Measurements from ENCODE around the gene KIFC1. TPM values are rescaled to one million over a fixed set of nuclear protein-coding genes. Genes with fewer than 3 reads are reported as not detected.

Gene KIFC1
- total and polyA plus RNA-seq, 9 of the 15 experiments (the other 6 are each of a cell fraction or from before 2014, with no cell fraction given), result 1.3 to 95.2 (median 76.9) TPM

DNA sequence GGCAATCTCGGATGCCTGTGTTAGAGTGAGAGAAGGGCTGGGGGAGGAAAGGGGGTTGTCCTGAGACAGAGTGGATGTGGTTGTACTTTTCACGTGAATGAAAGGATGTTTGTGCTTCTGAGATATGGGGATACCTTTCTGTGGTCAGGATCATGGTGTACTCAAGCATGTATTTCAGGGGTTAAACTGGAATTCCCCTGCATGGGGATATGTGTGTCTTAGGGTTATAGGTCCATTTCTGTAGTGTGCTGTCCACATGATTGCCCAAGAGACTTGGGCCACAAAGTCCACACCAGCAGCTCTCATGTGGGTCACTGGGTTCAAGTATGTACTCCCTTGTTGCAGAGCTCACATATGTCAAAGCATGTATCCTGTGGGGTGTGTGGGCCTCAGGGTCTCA, 38.7 kb downstream of the KIFC1 start:
- BruUV-seq (replicated peaks), result no TSS peak
- intact Hi-C loops (cut with micrococcal nuclease) (no loop called here), in situ Hi-C loops (cut with MboI) (no loop called here)
- Histone ChIP-seq H3K27me3 (ENCODE audit: control insufficient read depth in 2 of 2, insufficient read depth in 2 of 2, low read length in 2 of 2) (no peaks in the 10 kb centered on the region), H2AFZ (ENCODE audit: low read depth, low read length) (no peak overlapping the region), H3K4me2 (ENCODE audit: insufficient read depth, low read length) (peak overlapping the region; percentile 23; the same call in 1 of the 2 replicates), H4K20me1 (replicated peaks; ENCODE audit: control insufficient read depth, insufficient read depth, low read length) (no peaks in the 10 kb centered on the region; the same call in 1 of the 2 replicates), H3K79me2 (ENCODE audit: control insufficient read depth, insufficient read depth, low read length) (peaks cover 39% of the 10 kb centered on the region), H3K4me1 (replicated peaks in 1 of 2; ENCODE audit: control insufficient read depth in 2 of 2, insufficient read depth in 2 of 2, low read length in 2 of 2) (peaks cover 44 to 53% of the 10 kb centered on the region in 2 experiments), H3K9ac (ENCODE audit: insufficient read depth in 1 of 2, low read depth in 2 of 2, low read length in 2 of 2) (no peak overlapping the region), H3K36me3 (ENCODE audit: control insufficient read depth, insufficient read depth, low read length) (peaks cover 4% of the 10 kb centered on the region; the same call in 2 of the 3 replicates), H3K27ac (ENCODE audit: extremely low read depth, low read depth, low read length) (no peak overlapping the region), H3K9me3 (replicated peaks; ENCODE audit: control insufficient read depth, insufficient read depth, low read depth, low read length) (no peaks in the 10 kb centered on the region), H3K9me1 (ENCODE audit: control insufficient read depth, insufficient read depth, low read length) (no peaks in the 10 kb centered on the region), H3K4me3 (no peak overlapping the region)
- DNase-seq (ENCODE audit: extremely low read depth in 1 of 4, low spot score in 3 of 4) (no peak), FAIRE-seq (peak; percentile 6), ATAC-seq (no peak)
- 34% methylated on average over 2 of the region's 2 CpGs for WGBS (ENCODE audit: insufficient coverage, low coverage, missing lambda C conversion rate)
- ChIA-PET CTCF (ENCODE audit: low intra/inter-chr PET ratio) (interaction anchor here (0.5 kb wide), 1 partner anchor 46 kb away, joined by 3 read pairs; no protein-coding TSS in a partner anchor), POLR2A (interaction anchor here (0.5 to 2.7 kb wide), 7 partner anchors 8 to 145 kb away, joined by 3 to 14 read pairs (median 4); no protein-coding TSS in a partner anchor)
- TF ChIP-seq E2F5 (CRISPR knock-in tag; IDR thresholded peaks at IDR 0.05), result 0 out of 2 replicates have a peak, but pooled peaks have one; percentile 45
- TF ChIP-seq ZNF280A (IDR thresholded peaks at IDR 0.05; ENCODE audit: low read depth, partially characterized antibody), result peak; percentile 7
- TF ChIP-seq RBBP5 (IDR thresholded peaks at IDR 0.05; ENCODE audit: borderline replicate concordance, insufficient read depth, low read length, poor library complexity, severe bottlenecking), result peak; percentile 28
- no peak for TF ChIP-seq SRSF1 (IDR thresholded peaks at IDR 0.05; ENCODE audit: low read depth, low read length)
